GM21367 (cell line): ENCODE results near the gene FKBP1A.

ENCODE experiments used
- ATAC-seq: cut with Tn5 transposase; IDR thresholded peaks from one replicate; pipeline ENCODE4 v1.9.1; 2021; ENCODE audit not compliant: unreplicated experiment

FKBP1A gene

GRCh38 chr20:1334370-1334731 is 58.5 kb downstream of the FKBP1A start:
- ATAC-seq = no peak

- no peak for ATAC-seq
Observed at GRCh38 chr20:1333462-1334369, 59.1 kb downstream of the FKBP1A start.

- ATAC-seq = no peak
Observed at GRCh38 chr20:1332749-1333300, 60.0 kb downstream of the FKBP1A start.

- no peak for ATAC-seq
Observed at GRCh38 chr20:1331801-1332453, 60.9 kb downstream of the FKBP1A start.

GRCh38 chr20:1331101-1331500 is 61.8 kb downstream of the FKBP1A start:
- no peak for ATAC-seq

- peak; percentile 39 for ATAC-seq
Observed at GRCh38 chr20:1330075-1330830, 62.6 kb downstream of the FKBP1A start.

GRCh38 chr20:1328680-1329330 is 64.0 kb downstream of the FKBP1A start, which contains the start of gene SDCBP2:
SDCBP2 (minus strand) TSS chr20:1329139; CDS start chr20:1320416, 8,723 bp downstream.
- ATAC-seq = no peak

- no peak for ATAC-seq
Observed at GRCh38 chr20:1327827-1328679, 64.8 kb downstream of the FKBP1A start.

GRCh38 chr20:1327241-1327653 is 65.6 kb downstream of the FKBP1A start:
- ATAC-seq = no peak

GRCh38 chr20:1326031-1326930 is 66.6 kb downstream of the FKBP1A start:
- no peak for ATAC-seq

- ATAC-seq = peak; percentile 69
Observed at GRCh38 chr20:1325173-1326030, 67.5 kb downstream of the FKBP1A start.

- no peak for ATAC-seq
Observed at GRCh38 chr20:1324598-1325172, 68.2 kb downstream of the FKBP1A start.

GRCh38 chr20:1323830-1324597 is 68.8 kb downstream of the FKBP1A start:
- no peak for ATAC-seq

GRCh38 chr20:1323256-1323655 is 69.6 kb downstream of the FKBP1A start:
- no peak for ATAC-seq

GRCh38 chr20:1322511-1323245 is 70.2 kb downstream of the FKBP1A start:
- no peak for ATAC-seq

- no peak for ATAC-seq
Observed at GRCh38 chr20:1321654-1321939, 71.3 kb downstream of the FKBP1A start.
